ENCODE data around the gene C4orf36.
"Not testable (repeated sequence)": the region's sequence is repeated elsewhere in the genome, so short reads cannot be mapped to it uniquely, and the experiment has no call there.

The C4orf36 gene

DNA sequence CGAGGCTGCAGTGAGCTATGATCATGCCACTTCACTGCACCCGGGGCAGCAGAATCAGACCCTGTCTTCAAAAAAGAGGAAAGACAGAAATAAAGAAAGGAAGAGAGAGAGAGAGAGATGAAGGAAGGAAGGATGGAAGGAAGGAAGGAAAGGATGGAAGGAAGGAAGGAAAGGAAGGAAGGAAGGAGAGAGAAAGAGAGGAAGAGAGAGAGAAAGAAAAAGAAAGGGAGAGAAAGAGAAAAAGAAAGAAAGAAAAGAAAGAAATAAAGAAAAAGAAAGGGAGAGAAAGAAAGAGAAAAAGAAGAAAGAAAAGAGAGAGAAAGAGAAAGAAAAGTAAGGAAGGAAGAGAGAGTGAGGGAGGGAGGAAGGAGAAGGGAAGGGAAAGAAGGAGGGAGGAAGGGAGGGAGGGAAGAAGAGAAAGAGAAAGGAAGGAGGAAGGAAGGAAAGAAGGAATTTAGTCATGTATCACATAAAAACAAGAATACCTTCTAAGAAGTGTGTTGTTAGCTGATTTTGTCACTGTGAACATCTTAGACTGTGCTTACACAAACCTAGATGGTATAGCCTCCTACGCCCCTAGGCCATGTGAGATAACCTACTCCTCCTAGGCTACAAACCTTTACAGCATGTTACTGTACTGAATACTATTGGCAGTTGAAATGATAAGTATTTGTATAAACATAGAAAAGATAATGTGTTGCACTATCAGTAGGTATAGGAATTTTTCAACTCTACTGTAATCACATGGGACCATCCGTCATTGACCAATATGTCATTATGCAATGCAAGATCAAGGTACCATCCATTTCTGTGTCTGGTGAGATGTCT lies 25.2 kb upstream of the C4orf36 start:
- no peak for DNase-seq (ENCODE audit: low read depth)

DNA sequence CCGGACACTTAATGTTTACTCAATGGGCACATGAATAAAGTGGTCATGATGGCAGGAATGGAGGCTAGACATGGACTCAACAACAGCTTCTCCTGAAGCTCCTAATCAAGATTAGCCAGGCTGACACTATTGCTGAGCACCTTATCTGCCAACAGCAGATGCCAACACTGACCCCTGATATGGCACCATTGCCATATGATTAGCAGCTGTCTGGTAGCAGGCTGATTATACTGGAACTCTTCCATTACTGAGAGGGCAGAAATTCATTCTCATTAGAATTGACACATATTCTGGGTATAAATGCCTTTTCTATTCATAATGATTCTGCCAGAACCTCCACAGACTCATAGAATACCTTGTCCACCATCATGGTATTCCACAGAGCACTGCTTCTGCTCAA lies 24.2 kb upstream of the C4orf36 start:
- no peak for DNase-seq (ENCODE audit: low read depth)

- DNase-seq (ENCODE audit: low read depth), result no peak
Observed at GRCh38 chr4:86910820-86911684, 18.8 kb upstream of the C4orf36 start.

- no peak for DNase-seq (ENCODE audit: low read depth)
Observed at GRCh38 chr4:86910369-86910768, 18.1 kb upstream of the C4orf36 start.

DNA sequence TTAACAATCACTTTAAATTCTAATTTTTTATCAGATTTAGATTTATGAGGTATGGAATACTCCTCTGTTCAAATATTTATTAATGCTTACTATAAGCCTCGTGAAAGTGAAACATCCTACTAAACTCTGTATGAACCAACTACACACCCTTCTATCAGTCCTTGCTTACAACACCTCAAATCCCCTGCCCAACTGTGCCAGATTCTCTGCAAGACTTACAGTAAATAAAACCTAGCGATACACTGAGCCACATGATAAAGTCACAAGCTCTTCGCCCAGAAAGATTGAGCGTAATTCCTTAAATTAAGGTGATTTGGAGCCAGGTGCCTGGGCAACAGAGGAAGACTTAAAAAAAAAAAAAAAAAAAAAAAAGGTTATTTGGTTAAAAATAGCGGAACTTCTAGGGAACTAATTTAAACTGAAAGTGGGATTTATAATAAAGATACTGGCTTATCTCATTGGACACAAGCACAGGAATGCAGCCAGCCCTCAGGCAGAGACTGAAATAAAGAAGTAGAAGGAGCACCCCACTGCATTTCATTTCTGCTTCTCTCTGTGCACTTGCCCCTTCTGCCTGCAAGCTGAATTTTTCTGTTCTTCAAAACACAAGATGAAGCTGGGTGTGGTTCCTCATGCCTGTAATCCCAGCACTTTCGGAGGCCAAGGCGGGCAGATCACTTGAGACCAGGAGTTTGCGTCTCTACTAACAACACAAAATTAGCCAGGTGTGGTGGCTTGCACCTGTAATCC lies 17.5 kb upstream of the C4orf36 start:
- DNase-seq (ENCODE audit: low read depth), result no peak

- no peak for DNase-seq (ENCODE audit: low read depth)
Observed at GRCh38 chr4:86908251-86908657, 16.0 kb upstream of the C4orf36 start.

GRCh38 chr4:86901864-86902263 lies 9.6 kb upstream of the C4orf36 start:
- DNase-seq (ENCODE audit: low read depth), result no peak

DNA sequence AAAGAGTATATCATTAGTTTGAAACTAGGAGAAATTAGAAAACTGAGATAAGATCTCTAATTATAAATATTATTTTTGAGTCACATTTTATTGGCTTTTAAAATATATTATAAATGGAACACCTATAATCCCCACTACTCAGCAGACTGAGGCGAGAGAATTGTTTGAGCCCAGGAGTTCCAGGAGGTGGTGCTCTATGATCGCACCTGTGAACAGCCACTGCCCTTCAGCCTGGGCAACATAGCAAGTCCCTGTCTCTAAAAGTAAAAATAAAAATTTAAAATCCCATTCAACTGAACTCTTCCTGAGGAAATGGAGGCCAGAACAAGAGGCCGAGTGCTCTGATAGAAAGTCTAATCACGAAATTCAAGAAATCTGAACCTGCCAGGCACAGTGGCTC lies 6.3 kb upstream of the C4orf36 start:
- DNase-seq (ENCODE audit: low read depth), result no peak

DNA sequence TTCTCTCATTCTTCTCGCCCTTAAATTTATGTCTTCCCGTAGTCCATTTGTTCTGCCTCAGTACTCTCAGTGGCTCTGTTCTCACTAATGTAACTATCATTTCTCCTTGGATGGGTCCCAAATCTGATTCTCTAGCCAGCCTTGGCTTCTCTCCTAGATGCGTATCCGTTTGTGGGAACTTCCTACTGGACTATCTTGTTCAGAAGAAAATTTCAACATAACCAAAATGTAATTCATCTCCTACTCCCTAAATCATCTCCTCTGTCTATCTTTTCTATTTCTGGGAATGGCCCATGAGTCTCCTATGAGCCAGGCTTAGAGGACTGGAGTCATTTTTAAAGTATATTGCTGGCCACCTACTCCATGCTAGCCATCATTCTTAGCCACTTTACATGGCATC lies 4.4 kb upstream of the C4orf36 start:
- no peak for DNase-seq (ENCODE audit: low read depth)

DNA sequence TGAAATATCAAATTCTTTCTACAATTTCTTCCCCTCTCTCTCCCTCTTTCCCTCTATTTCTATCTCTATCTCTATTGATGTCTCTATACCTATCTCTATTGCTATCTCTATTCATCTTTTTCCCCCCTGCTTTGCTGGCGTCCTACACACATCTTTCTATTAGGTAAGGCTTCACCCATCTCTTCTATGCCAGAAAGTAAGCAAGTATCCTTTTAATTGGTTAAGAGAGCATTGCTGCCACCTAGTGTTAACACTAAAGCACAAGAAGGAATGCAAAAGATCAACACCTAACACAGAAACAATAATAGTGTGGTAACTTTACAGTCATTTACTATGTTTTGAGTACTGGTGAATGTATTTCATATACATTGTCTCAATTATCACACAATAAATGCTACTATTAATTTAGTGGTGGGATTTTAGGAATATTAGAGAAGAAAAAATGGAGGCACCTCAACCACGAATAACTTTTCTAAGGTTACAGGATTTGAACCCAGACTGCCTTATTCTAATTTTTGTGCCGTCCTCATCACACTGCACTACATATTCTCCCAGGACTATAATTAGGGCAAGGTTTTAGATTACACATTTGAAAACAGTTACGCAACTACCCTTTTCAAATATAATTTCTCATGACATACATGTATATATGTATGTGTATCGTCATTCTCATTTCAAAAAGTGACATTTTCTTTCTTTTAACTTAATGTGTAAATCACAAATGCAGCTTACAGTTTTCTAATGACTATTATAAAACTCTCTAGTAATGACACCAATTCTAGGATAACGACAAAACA lies 3.7 kb upstream of the C4orf36 start:
- DNase-seq (ENCODE audit: low read depth), result no peak

DNA sequence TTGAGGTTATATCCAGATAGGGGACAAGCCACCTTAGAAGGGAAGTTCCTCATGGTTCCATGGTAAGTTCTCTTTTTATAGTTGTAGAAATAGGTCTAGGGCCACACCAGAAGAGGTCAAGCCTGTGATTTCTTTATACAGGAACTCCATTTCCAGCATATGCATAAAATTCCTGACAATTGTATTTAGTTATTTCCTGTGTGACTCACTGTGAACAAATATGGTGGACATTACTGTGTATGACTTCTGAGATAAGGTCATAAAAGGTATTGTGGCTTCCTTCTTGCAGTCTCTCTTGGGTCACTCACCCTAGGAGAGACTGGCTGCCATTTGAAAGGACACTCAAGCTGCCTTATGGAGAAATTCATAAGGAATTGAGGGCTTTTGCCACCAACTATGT lies 2.2 kb upstream of the C4orf36 start:
- DNase-seq (ENCODE audit: low read depth), result no peak

DNA sequence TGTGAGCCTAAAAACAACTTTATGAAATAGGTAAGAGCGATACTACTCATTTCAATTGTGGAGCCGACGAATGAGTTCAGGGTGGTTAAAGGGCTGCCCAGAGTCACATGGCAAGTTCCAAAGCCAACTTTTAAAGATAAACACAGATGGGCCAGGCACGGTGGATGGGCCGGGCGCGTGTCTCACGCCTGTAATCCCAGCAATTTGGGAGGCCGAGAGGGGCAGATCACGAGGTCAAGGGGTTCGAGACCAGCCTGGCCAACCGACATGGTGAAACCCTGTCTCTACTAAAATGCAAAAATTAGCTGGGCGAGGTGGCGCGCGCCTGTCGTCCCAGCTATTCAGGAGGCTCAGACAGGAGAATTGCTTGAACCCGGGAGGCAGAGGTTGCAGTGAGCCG lies 914 bp upstream of the C4orf36 start:
- no peak for DNase-seq (ENCODE audit: low read depth)

DNA sequence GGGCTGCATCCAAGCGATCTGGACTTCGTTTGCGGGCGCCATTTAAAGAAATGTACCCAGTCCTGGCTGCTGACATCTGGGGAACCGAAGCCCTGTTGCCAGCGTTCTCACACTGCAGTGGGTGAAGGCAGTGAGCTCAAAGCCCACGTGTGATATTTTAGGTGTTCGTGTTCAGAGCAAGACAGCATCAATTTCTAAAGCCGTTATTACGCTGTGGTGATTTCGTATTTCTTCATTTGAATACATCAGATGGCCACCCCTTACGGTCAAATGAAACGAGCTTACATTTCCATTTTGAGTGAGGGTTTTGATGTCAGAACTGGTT lies 376 bp upstream of the C4orf36 start:
- DNase-seq (ENCODE audit: low read depth), result no peak

- DNase-seq (ENCODE audit: low read depth), result no peak
Observed at GRCh38 chr4:86890790-86891189, 1.4 kb downstream of the C4orf36 start.

DNA sequence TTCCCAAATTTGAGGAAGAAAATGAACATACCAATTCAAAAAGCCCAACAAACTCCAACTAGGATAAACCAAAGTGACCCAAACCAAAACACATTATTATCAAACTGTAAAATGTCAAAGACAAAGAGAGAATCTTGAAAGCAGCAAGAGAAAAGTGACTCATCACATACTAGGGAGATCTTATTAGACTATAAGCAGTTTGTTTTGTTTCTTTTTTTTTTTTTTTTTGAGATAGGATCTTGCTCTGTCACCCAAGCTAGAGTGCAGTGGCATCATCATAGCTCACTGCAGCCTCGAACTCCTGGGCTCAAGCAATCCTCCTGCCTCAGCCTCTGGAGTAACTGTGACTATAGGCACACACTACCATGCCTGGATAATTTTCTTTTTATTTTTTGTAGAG lies 12.6 kb downstream of the C4orf36 start:
- no peak for DNase-seq (ENCODE audit: low read depth)

- no peak for DNase-seq (ENCODE audit: low read depth)
Observed at GRCh38 chr4:86878640-86879039, 13.6 kb downstream of the C4orf36 start.

DNA sequence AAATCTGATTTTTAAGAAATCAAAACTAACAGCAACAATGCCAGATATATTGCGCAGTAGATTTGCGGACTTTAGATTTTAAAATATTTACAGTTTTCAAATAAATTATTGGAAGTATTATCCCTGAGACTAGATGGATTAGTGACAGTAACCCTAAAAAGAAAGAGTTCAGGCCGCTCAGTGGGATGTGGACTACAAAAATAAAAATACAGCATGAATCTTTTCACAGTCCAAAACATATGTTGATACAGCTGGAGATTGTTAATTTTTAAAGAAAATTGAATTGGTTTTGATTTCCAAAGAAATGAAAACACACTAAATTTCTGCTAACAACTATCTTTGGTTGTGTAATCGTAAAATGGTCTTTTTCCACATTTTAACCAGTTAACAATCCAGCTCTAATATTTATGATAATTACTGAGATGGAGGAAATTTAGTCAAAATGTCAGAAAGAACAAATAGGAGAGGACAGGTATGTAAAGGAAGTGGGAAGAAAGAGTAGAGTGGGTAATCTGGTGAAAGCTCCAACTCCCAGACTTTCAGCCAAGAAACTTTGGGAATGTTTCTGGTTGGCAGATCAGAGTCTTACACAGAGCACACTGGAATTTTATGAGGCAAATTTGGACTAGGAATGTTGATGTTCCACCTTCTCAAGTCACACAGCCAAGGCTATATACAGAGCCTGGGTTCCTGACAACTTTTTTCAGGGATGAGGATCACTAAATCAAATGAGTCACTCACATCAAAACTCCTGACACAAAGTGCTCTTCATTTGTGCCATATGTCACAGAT lies 15.1 kb downstream of the C4orf36 start:
- DNase-seq (ENCODE audit: low read depth), result no peak

DNA sequence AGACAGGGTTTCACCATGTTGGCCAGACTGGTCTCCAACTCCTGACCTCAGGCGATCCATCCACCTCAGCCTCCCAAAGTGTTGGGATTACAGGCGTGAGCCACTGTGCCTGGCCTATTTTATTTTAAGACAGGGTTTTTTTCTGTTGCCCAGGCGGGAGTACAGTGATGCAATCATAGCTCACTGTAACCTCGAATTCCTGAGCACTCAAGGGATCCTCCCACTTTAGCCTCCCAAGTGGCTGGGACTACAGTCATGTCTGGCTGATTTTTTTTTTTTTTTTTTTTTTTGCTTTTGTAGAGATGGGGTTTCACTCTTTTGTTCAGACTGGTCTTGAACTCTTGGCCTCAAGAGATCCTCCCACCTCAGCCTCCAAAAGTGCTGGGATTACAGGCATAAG lies 16.8 kb downstream of the C4orf36 start:
- not testable (repeated sequence) for DNase-seq (ENCODE audit: low read depth)

DNA sequence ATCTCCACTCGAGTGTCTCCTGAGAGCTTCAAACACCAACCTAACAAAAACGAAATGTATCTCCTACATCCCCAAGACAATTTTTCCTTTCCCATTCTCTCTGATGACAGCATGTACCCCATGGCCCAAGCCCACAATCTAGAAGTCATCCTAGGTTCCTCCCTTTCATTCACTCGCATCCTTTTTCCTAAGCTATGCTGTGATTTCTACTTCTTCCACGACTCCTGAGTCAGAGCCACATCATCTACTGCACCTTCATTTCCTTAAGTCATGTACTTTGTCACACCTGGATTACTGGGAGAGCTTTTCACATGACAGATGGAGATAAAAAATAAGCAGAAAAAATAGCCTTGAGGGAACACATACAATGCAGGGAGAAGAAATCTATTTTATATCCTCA lies 20.1 kb downstream of the C4orf36 start:
- DNase-seq (ENCODE audit: low read depth), result no peak

- DNase-seq (ENCODE audit: low read depth), result no peak
Observed at GRCh38 chr4:86870442-86871069, 21.7 kb downstream of the C4orf36 start.

All from stimulated activated CD8-positive, alpha-beta memory T cell treated with anti-CD3 and anti-CD28 coated beads, Interleukin-12 subunit alpha, Interleukin-12 subunit beta, amount 100 ng/mL, for 1 hour (primary cell).